Peyer's patch (tissue), 4 donors: Measurements from ENCODE around the gene PBX1.

ENCODE experiments used
- CTCF ChIP-seq, 6 experiments: fragments of 450-650 bp in 4 of 6; fragments of 200-600 bp in 2 of 6; sonication (generic) in 1 of 6; IDR thresholded peaks; one replicate each; pipeline ENCODE4 v1.5.1; 2017 to 2019; ENCODE audit warnings: antibody characterized with exemption in 6 of 6, mild to moderate bottlenecking in 3 of 6, moderate library complexity in 1 of 6
- POLR2A ChIP-seq, 2 donors: fragments of 450-650 bp; IDR thresholded peaks; one replicate each; pipeline ENCODE4 v1.5.1; 2017; ENCODE audit warnings: antibody characterized with exemption in 2 of 2, mild to moderate bottlenecking in 2 of 2, moderate library complexity in 2 of 2

- TF ChIP-seq CTCF (IDR thresholded peaks at IDR 0.05), result no peak
- TF ChIP-seq POLR2A (IDR thresholded peaks at IDR 0.05), result no peak
Measured at GRCh38 chr1:164560121-164560541, 1.1 kb downstream of the PBX1 start.
